Suprapubic skin (tissue), 4 donors: ENCODE measurements around the gene DYNC2LI1.

Source experiments
- EP300 ChIP-seq: sonication (generic); formaldehyde crosslinking; IDR thresholded peaks from one replicate; pipeline ENCODE4 v1.6.1; 2017; ENCODE audit warnings: antibody characterized with exemption
- POLR2A ChIP-seq, 2 donors: fragments of 450-650 bp; IDR thresholded peaks; one replicate each; pipeline ENCODE4 v1.6.1; 2017; ENCODE audit warnings: antibody characterized with exemption in 2 of 2, mild to moderate bottlenecking in 2 of 2, moderate library complexity in 2 of 2
- POLR2AphosphoS5 ChIP-seq, 3 donors: sonication (generic); formaldehyde crosslinking; IDR thresholded peaks; one replicate each; pipeline ENCODE4 v1.6.1; 2017; ENCODE audit warnings: antibody characterized with exemption in 3 of 3
- TF ChIP-seq, protein P1 (sequence below), 2 donors: fragments of 200-600 bp in 1 of 2; fragments of 450-650 bp in 1 of 2; sonication (generic) in 1 of 2; IDR thresholded peaks; one replicate each; pipeline ENCODE4 v1.5.1; 2016 to 2019; ENCODE audit warnings: antibody characterized with exemption in 2 of 2, mild to moderate bottlenecking in 1 of 2, moderate library complexity in 1 of 2

DNA sequence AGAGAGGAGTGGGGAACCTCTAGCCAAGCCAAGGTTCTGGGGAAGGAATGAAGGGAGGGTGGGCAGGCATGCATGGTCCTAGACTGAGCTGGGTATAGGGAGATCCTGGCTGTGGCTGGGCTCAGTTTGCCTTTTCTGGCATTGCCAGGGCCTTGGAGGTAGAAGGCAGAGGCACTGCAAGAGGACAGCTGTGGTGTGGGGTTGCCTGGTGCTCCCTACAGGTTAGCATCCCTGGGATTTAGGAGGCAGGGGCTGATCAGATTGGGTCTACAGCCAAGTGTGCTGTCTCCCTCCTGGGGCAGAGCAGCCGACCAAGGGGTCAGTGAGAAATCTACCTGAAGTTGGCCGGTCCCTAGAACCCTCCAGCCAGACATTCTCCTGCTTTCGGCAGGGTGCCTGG lies 80.8 kb downstream of the DYNC2LI1 start:
- TF ChIP-seq, protein P1, sequence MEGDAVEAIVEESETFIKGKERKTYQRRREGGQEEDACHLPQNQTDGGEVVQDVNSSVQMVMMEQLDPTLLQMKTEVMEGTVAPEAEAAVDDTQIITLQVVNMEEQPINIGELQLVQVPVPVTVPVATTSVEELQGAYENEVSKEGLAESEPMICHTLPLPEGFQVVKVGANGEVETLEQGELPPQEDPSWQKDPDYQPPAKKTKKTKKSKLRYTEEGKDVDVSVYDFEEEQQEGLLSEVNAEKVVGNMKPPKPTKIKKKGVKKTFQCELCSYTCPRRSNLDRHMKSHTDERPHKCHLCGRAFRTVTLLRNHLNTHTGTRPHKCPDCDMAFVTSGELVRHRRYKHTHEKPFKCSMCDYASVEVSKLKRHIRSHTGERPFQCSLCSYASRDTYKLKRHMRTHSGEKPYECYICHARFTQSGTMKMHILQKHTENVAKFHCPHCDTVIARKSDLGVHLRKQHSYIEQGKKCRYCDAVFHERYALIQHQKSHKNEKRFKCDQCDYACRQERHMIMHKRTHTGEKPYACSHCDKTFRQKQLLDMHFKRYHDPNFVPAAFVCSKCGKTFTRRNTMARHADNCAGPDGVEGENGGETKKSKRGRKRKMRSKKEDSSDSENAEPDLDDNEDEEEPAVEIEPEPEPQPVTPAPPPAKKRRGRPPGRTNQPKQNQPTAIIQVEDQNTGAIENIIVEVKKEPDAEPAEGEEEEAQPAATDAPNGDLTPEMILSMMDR (IDR thresholded peaks at IDR 0.05): no peak
- TF ChIP-seq POLR2A (IDR thresholded peaks at IDR 0.05): no peak
- no peak for TF ChIP-seq EP300
- no peak for TF ChIP-seq POLR2AphosphoS5 (IDR thresholded peaks at IDR 0.05)
